Dendritic cell treated with granulocyte-macrophage colony-stimulating factor and Interleukin-4, amounts not matched to agents 40 ng/mL and 50 ng/mL, for 4 days (primary cell): ENCODE measurements around the gene GP1BA.
A peak's percentile ranks its signal among the peaks of the same experiment; 100 is the strongest.

Experiments used
- H3K27ac Mint-ChIP-seq: one replicate; pipeline ENCODE4 v1.8.0; 2022; ENCODE audit warnings: mild to moderate bottlenecking, mixed read lengths
- H3K27me3 Mint-ChIP-seq: one replicate; pipeline ENCODE4 v1.8.0; 2022; ENCODE audit warnings: mild to moderate bottlenecking, mixed read lengths
- H3K36me3 Mint-ChIP-seq: one replicate; pipeline ENCODE4 v1.8.0; 2022; ENCODE audit warnings: low read depth, mixed read lengths
- H3K4me1 Mint-ChIP-seq: one replicate; pipeline ENCODE4 v1.8.0; 2022; ENCODE audit warnings: low read depth, mixed read lengths
- H3K4me3 Mint-ChIP-seq: one replicate; pipeline ENCODE4 v1.8.0; 2022; ENCODE audit warnings: mild to moderate bottlenecking, moderate library complexity, mixed read lengths
- H3K9me3 Mint-ChIP-seq: one replicate; pipeline ENCODE4 v1.8.0; 2022; ENCODE audit warnings: mixed read lengths
- intact Hi-C: fragments of 100-400 bp; cut with micrococcal nuclease; formaldehyde crosslinking; loops from one replicate; pipeline ENCODE4 v1.15.0; 2022

The GP1BA gene

GRCh38 chr17:4960279-4960922 lies 28.3 kb downstream of the GP1BA start:
- intact Hi-C loops = no loop called here
- no peak overlapping the region for H3K27ac Mint-ChIP-seq

DNA sequence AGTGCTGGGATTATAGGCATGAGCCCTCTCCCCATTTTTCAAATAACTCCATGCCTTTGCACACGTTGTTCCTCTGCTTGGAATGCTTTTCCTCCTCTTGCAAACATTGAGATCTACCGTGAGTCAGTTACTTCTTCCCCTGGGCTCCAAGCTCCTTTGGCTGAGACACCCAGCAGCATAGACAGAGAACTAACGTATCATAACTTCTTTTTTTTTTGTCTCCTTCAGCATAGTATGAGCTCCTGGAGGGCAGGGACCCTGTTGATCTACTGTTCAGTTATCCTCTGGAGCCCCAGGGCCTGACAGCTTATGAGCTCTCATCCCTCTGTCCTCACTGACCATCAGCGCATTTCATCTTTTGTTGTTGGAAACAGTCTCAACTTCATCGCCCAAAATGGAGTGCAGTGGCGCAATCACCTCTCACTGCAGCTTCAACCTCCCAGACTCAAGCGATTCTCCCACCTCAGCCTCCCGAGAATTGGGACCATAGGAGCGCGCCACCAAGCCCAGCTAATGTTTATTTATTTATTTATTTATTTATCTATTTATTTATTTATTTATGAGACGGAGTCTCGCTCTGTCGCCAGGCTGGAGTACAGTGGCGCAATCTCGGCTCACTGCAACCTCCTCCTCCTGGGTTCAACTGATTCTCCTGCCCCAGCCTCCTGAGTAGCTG lies 33.4 kb downstream of the GP1BA start:
- Mint-ChIP-seq H3K36me3 (peaks cover 47% of the 10 kb centered on the region), H3K4me3 (peak overlapping the region; percentile 10), H3K4me1 (peaks cover 26% of the 10 kb centered on the region), H3K9me3 (no peaks in the 10 kb centered on the region), H3K27ac (no peak overlapping the region), H3K27me3 (no peaks in the 10 kb centered on the region)
- intact Hi-C loops = no loop called here

More at GRCh38 chr17:4960279-4960922, 28.3 kb downstream of the GP1BA start:
- H3K4me1 Mint-ChIP-seq = peaks cover 35% of the 10 kb centered on the region
- H3K4me3 Mint-ChIP-seq = no peak overlapping the region
- peaks cover 5% of the 10 kb centered on the region for H3K27me3 Mint-ChIP-seq
- H3K9me3 Mint-ChIP-seq = no peaks in the 10 kb centered on the region
- H3K36me3 Mint-ChIP-seq = peaks cover 67% of the 10 kb centered on the region

DNA sequence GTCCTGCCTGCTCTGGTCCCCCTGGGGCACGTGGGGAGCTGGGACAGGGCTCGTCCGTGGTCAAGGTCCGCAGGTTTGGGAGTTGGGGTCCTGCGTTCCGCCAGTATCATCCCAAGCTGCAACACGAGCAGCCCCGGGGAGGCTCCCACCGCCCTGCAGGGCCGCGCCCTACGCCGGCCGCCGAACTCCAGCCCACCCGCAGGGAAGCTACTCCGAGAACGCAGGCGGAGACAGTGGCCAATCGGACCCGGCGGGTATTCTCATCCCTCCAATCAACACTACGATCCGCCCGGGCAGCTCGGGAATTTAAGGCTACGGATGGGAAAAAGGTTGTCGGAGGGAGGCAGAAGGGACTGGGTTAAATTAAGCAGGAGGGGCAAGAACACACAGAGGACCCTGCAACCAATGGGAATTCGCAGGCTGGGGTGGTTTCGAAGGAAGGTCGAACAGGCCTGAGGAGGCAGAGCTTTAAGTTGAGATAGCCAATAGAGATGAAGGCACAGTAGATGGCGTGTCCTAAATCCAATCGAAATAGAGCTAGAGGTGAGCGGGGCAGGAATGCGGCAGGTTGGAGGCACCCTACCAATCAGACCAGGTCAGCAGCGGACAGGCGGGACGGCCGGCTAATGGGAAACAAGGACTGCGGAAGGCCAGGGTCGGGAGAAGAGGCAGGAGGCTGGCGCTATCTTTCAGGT lies 34.9 kb downstream of the GP1BA start:
- Mint-ChIP-seq H3K4me1 (peaks cover 27% of the 10 kb centered on the region), H3K27me3 (no peaks in the 10 kb centered on the region), H3K9me3 (no peaks in the 10 kb centered on the region), H3K4me3 (no peak overlapping the region), H3K27ac (no peak overlapping the region), H3K36me3 (peaks cover 34% of the 10 kb centered on the region)
- intact Hi-C loops = loop anchor here (1.0 to 2.0 kb wide), 4 partner anchors 19 to 58 kb away; partner anchors contain the start of genes CAMTA2, PFN1, RNF167 and SLC25A11

- Mint-ChIP-seq H3K27ac (no peak within 1 kb of the TSS), H3K9me3 (no peaks in the 10 kb centered on the region), H3K36me3 (peaks cover 34% of the 10 kb centered on the region)
Observed at GRCh38 chr17:4967539-4968485, 35.7 kb downstream of the GP1BA start, which contains the start of gene SPAG7. Gene SPAG7 (minus strand): TSS chr17:4967817. CDS start chr17:4967804, 13 bp downstream.

DNA sequence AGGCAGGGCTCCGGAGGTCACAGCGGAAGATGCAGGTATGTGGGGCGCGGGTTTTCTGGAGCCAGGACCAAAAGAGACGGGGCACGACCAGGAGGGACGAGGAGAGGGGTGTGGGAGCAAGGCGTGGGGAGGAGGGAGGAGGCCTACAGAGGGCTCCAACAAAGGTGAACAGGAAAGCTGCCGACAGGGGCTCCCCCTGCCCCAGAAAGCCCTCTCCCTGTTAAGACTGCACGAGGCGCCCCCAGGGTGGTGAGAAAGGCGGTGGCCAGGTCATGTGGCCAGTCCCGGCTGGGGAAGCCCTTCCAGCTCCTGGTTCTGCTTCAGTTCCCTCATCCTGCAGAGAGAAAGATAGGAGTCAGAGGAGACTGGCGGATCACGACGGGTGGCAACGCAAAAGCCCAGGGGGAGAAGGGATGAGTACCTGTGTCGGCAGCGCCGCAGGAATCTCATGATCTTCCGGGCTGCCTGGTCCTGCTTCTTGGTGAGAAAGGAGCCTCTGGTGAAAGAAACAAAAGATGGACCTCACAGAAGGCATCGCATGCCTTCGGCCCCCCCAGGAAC lies 36.5 kb downstream of the GP1BA start:
- Mint-ChIP-seq H3K4me3 (no peak overlapping the region), H3K4me1 (peaks cover 43% of the 10 kb centered on the region), H3K27ac (no peak overlapping the region), H3K9me3 (no peaks in the 10 kb centered on the region), H3K36me3 (peaks cover 27% of the 10 kb centered on the region), H3K27me3 (no peaks in the 10 kb centered on the region)
- intact Hi-C loops = no loop called here

More at GRCh38 chr17:4967539-4968485, 35.7 kb downstream of the GP1BA start, which contains the start of gene SPAG7:
- Mint-ChIP-seq H3K27me3 (no peaks in the 10 kb centered on the region), H3K4me1 (peaks cover 35% of the 10 kb centered on the region), H3K4me3 (no peak within 1 kb of the TSS)
- intact Hi-C loops = loop anchor here (1.0 to 2.0 kb wide), 4 partner anchors 19 to 59 kb away; partner anchors contain the start of genes CAMTA2, PFN1, RNF167 and SLC25A11

- Mint-ChIP-seq H3K36me3 (peaks cover 27% of the 10 kb centered on the region), H3K4me1 (peaks cover 43% of the 10 kb centered on the region), H3K27me3 (no peaks in the 10 kb centered on the region), H3K9me3 (no peaks in the 10 kb centered on the region), H3K27ac (no peak overlapping the region), H3K4me3 (peak overlapping the region; percentile 5)
- intact Hi-C loops = no loop called here
Observed at GRCh38 chr17:4969047-4969550, 37.0 kb downstream of the GP1BA start.

DNA sequence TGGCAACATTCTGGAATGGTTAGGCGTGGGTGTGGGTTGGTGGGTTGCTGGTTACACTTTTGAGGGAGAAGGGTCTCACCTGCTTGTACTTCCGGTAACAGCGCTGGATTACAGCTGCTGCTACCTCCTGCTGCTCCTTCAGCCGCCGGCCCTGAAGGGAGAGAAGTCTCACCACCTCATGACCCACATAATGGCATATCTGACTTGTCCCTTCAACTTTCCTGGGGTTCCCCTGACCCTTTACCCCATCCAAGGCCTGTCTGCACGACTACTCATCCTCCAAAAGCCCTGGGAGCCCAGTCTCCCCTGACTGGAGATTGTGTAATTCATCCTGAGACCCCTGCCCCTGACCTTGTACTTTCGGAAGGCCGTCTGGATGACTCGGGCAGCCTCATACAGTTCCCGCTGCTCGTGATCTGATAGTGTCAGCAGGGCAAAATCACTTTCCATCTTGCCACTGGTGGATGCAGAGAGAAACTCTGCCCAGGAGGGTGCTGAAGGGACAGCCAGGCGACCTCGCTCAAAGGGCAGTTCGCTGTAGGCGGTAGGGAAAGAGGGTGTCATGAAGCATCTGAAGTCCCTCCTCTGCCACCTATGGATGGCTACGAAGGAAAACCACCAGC lies 37.6 kb downstream of the GP1BA start:
- Mint-ChIP-seq H3K4me3 (peak overlapping the region; percentile 5), H3K4me1 (peaks cover 43% of the 10 kb centered on the region)

DNA sequence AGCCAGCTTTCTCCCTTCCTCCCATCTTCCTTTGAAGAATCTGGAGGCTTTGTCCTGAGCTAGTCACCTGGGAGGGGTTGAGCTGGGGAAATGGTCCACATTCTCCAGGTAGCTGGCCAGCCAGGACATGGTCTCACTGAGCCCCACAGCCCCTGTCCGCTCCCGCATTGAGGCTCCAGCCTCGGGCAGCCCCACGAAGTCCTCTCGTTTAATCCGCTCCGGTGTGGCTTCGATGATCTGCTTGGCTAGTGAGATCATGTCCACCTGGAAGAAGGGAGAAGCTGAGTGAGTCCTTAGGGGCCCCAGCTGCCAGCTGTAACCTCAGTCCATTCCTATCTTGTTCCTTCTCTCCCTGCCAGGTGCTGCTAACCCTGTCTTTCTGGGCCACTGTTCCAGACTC lies 38.2 kb downstream of the GP1BA start:
- Mint-ChIP-seq H3K27ac (peak overlapping the region; percentile 18), H3K27me3 (no peaks in the 10 kb centered on the region), H3K9me3 (no peaks in the 10 kb centered on the region), H3K4me1 (peaks cover 44% of the 10 kb centered on the region), H3K4me3 (no peak overlapping the region), H3K36me3 (peaks cover 15% of the 10 kb centered on the region)
- intact Hi-C loops = no loop called here

More for the DNA sequence above, 37.6 kb downstream of the GP1BA start:
- H3K36me3 Mint-ChIP-seq = peaks cover 21% of the 10 kb centered on the region
- H3K27ac Mint-ChIP-seq = no peak overlapping the region
- intact Hi-C loops = no loop called here
- no peaks in the 10 kb centered on the region for H3K27me3 Mint-ChIP-seq
- H3K9me3 Mint-ChIP-seq = no peaks in the 10 kb centered on the region

DNA sequence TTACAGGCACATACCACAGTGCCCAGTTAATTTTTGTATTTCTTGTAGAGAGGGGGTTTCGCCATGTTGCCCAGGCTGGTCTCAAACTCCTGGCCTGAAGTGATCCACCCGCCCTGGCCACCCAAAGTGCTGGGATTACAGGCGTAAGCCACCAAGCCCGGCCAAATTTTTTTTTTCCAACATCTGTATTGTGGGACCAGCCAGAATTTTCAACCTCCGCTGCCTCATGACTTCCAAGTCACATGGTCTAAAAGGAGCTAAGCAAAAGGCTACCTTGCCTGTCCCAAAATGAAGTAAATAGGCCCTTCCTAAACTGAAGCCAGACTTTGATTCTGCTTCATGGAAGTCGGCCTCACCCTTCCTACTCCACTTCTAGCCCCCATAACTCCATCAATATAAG lies 39.7 kb downstream of the GP1BA start:
- Mint-ChIP-seq H3K9me3 (no peaks in the 10 kb centered on the region), H3K27me3 (no peaks in the 10 kb centered on the region), H3K36me3 (peaks cover 5% of the 10 kb centered on the region), H3K4me3 (no peak overlapping the region), H3K27ac (no peak overlapping the region), H3K4me1 (peaks cover 39% of the 10 kb centered on the region)
- intact Hi-C loops = no loop called here

DNA sequence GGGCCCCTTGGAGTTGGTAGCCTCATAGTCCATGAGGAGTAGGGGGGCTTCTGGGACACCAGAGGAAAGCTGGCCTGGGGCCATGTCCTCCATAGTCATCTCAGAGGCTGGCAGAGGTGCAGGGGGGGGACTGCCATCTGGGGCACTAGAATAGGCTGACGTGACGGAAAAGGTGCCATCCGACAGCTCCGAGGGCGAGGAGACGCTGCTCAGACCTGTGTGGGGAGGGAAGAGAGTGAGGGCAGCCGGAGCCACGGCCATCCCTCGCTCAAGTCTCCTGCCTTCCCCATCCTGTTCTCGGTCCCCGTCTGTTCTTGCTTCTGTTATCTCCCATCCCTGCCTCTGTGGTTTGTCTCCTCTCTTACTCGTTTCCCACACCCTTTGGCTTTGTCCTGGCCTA lies 40.2 kb downstream of the GP1BA start:
- Mint-ChIP-seq H3K27ac (no peak overlapping the region), H3K36me3 (peaks cover 10% of the 10 kb centered on the region), H3K4me1 (peaks cover 39% of the 10 kb centered on the region), H3K9me3 (no peaks in the 10 kb centered on the region), H3K4me3 (no peak overlapping the region), H3K27me3 (no peaks in the 10 kb centered on the region)
- intact Hi-C loops = no loop called here

GRCh38 chr17:4972752-4973151 lies 40.7 kb downstream of the GP1BA start:
- no peak overlapping the region for H3K4me3 Mint-ChIP-seq
- H3K27ac Mint-ChIP-seq = peak overlapping the region; percentile 47
- intact Hi-C loops = no loop called here
- H3K36me3 Mint-ChIP-seq = peaks cover 14% of the 10 kb centered on the region
- H3K9me3 Mint-ChIP-seq = no peaks in the 10 kb centered on the region
- H3K27me3 Mint-ChIP-seq = no peaks in the 10 kb centered on the region
- H3K4me1 Mint-ChIP-seq = peaks cover 39% of the 10 kb centered on the region

- Mint-ChIP-seq H3K27ac (peak overlapping the region; percentile 47), H3K36me3 (peaks cover 22% of the 10 kb centered on the region)
Observed at GRCh38 chr17:4973256-4974114, 41.4 kb downstream of the GP1BA start.

More at GRCh38 chr17:4973256-4974114, 41.4 kb downstream of the GP1BA start:
- intact Hi-C loops = no loop called here
- H3K4me1 Mint-ChIP-seq = peaks cover 44% of the 10 kb centered on the region
- H3K9me3 Mint-ChIP-seq = no peaks in the 10 kb centered on the region
- no peaks in the 10 kb centered on the region for H3K27me3 Mint-ChIP-seq
- no peak overlapping the region for H3K4me3 Mint-ChIP-seq
